Thyroid gland (tissue), 4 donors: Measurements from ENCODE around the gene SEMA3D.

ENCODE experiments used
- POLR2A ChIP-seq, 2 donors: fragments of 450-650 bp; IDR thresholded peaks; one replicate each; pipeline ENCODE4 v1.6.1; 2017; ENCODE audit warnings: antibody characterized with exemption in 2 of 2, mild to moderate bottlenecking in 2 of 2, moderate library complexity in 1 of 2
- TF ChIP-seq, protein P1 (sequence below), 6 experiments: fragments of 200-600 bp in 3 of 6; fragments of 450-650 bp in 3 of 6; sonication (generic) in 3 of 6; IDR thresholded peaks; one replicate each; pipeline ENCODE4 v1.5.1; 2016 to 2019; ENCODE audit warnings: antibody characterized with exemption in 6 of 6, mild to moderate bottlenecking in 2 of 6, inconsistent platforms in 1 of 6, moderate library complexity in 1 of 6

DNA sequence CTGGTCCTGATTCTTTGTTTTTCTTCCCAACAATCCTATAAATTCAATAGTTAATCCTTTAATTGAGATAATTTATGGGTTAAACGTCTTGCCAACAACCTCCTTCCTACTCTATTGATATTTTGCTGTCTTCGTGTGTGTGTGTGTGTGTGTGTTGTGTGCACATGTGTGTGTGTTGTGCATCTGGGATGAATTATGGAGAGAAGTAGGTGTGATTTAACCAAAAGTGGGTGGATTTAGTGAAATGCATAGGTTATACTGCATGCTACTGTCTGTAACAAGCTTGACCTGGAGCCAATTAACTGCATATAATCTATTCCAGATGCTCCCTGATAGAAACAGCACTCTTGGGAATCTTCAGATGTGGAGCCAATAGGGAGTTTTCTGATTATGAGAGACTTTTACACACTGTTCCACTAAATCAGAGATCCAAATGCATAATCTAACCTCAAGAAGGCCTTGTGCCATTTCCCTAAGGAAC is 61.2 kb downstream of the SEMA3D start:
- TF ChIP-seq, protein P1, sequence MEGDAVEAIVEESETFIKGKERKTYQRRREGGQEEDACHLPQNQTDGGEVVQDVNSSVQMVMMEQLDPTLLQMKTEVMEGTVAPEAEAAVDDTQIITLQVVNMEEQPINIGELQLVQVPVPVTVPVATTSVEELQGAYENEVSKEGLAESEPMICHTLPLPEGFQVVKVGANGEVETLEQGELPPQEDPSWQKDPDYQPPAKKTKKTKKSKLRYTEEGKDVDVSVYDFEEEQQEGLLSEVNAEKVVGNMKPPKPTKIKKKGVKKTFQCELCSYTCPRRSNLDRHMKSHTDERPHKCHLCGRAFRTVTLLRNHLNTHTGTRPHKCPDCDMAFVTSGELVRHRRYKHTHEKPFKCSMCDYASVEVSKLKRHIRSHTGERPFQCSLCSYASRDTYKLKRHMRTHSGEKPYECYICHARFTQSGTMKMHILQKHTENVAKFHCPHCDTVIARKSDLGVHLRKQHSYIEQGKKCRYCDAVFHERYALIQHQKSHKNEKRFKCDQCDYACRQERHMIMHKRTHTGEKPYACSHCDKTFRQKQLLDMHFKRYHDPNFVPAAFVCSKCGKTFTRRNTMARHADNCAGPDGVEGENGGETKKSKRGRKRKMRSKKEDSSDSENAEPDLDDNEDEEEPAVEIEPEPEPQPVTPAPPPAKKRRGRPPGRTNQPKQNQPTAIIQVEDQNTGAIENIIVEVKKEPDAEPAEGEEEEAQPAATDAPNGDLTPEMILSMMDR (IDR thresholded peaks at IDR 0.05): no peak
- no peak for TF ChIP-seq POLR2A (IDR thresholded peaks at IDR 0.05)
